Activated naive CD4-positive, alpha-beta T cell treated with anti-CD3 and anti-CD28 coated beads, Interleukin-2, amount 50 U/mL, for 72 hours (primary cell): ENCODE measurements around the gene ALPP. TPM values are rescaled to one million over a fixed set of nuclear protein-coding genes. Genes with fewer than 3 reads are reported as not detected.
A peak's percentile ranks its signal among the peaks of the same experiment; 100 is the strongest.
"Not testable (repeated sequence)": the region's sequence is repeated elsewhere in the genome, so short reads cannot be mapped to it uniquely, and the experiment has no call there.

Experiments
- ATAC-seq, 2 donors: fragments of 150-1000 bp; cut with Tn5 transposase; 2 replicates each; pipeline ENCODE4 v1.10.0; 2021; ENCODE audit warnings: mild to moderate bottlenecking in 2 of 2, moderate library complexity in 2 of 2
- DNase-seq, 2 donors: peaks; one replicate each; pipeline ENCODE4 v3.0.0; 2021 to 2022; ENCODE audit warnings: low spot score in 2 of 2
- H3K27ac Mint-ChIP-seq, 2 donors: one replicate each; pipeline ENCODE4 v1.8.0; 2022; ENCODE audit warnings: mild to moderate bottlenecking in 2 of 2, mixed read lengths in 2 of 2
- H3K36me3 Mint-ChIP-seq, 2 donors: one replicate each; pipeline ENCODE4 v1.8.0; 2022; ENCODE audit warnings: mixed read lengths in 2 of 2
- H3K9me3 Mint-ChIP-seq, 2 donors: one replicate each; pipeline ENCODE4 v1.8.0; 2022; ENCODE audit warnings: mixed read lengths in 2 of 2
- total RNA-seq, 2 donors: library from RNA; stranded (reverse); gene quantifications; one replicate each; pipeline ENCODE4 v1.2.3, GENCODE V29; 2022

The ALPP gene
- total RNA-seq, 2 donors from 2014 or later: 0.16 to 0.53 TPM

DNA sequence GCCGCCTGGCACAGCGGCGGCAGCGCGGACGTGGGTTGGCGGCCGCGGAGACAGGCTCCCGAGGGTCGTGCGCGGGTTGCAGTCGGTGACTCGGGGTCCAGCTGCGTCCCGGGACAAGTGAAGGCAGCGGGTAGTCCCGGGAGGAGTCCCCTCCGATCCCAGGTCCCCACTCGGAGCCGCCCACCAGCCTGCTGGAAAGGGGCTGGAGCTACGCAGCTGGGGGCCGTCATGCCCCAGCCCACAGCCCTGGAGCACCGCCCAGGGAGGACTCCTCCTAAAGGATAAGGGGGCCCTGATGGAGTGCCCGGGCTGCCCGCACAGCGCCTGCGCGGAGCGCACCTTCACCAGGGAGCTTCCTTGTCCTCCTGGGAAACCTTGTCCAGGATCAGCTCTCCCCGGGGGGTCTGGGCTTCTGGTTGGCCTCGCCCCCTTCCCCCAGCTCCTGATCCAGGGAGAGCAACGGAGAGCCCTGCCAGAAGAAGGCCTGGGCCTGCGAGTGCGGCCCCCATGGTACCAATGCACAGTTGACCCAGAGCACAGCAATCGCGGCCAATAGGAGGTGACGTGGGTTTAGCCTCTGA lies 25.9 kb upstream of the ALPP start:
- DNase-seq (no peak), ATAC-seq (no peak)
- no peaks in the 10 kb centered on the region for H3K9me3 Mint-ChIP-seq
- H3K27ac Mint-ChIP-seq: no peak overlapping the region
- H3K36me3 Mint-ChIP-seq: peaks cover 0 to 5% of the 10 kb centered on the region in 2 donors

DNA sequence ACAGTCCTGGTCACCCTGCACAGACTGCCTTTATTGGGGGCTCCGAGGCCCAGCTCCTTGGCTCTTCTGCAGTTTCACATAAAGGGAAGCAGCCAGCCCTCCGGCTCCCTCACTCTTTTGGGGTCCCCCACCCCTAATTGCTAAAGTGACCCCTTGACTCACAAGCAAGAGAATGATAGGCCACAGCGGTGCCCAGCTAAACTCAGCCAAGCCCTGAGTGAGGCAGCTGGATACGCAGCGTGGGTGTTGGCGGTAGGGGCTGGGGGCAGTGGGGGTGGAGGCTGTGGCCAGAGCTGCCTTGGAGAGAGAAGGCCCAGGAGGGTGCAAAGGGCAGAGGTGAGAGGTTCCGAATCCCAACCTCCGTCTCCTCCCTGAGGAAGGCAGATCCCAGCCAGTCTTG lies 25.5 kb upstream of the ALPP start:
- ATAC-seq (no peak), DNase-seq (peak in 1 of 2 donors; percentile 39)
- H3K36me3 Mint-ChIP-seq: peaks cover 0 to 5% of the 10 kb centered on the region in 2 donors
- no peaks in the 10 kb centered on the region for H3K9me3 Mint-ChIP-seq
- H3K27ac Mint-ChIP-seq: no peak overlapping the region

DNA sequence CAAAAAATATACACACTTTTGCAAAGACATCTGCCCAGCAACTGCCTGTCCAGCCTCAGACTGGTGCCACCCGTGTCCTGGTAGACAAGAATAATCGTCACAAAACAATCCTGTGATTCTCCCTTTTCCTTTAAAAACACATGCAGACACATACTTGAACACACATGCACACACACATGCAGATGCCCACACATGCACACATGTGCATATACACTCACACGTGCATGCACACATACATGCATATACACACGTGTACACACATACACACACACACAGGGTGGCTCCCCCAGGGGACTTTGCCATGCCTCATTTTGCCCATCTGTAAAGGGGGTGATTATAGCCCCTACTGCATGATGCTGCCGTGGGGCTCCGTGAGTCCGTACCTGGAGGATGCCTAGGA lies 24.9 kb upstream of the ALPP start:
- peak in 1 of 2 donors; percentile 22 for ATAC-seq
- Mint-ChIP-seq H3K36me3 (peaks cover 0 to 5% of the 10 kb centered on the region in 2 donors), H3K9me3 (no peaks in the 10 kb centered on the region), H3K27ac (no peak overlapping the region)
- DNase-seq: peak in 1 of 2 donors; percentile 9

DNA sequence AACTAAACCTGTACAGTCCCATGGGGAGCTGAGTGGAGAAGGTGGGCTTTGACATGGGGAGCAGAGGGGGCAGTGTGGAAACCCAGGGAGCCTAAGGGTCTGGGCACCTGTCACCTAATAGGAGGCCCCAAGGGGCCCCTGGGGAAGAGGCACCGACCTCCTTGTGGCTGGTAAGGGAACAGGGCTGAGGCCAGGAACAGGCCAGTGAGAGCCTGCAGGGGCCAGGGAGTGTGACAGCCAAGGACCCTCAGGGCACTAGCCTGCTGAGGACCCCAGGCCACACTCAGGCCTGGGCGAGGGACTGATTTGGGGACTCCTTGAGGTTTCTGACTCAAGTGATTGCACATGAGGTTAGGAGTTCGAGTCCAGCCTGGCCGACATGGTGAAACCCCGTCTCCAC lies 24.5 kb upstream of the ALPP start:
- Mint-ChIP-seq H3K36me3 (peaks cover 0 to 5% of the 10 kb centered on the region in 2 donors), H3K9me3 (no peaks in the 10 kb centered on the region), H3K27ac (no peak overlapping the region)
- ATAC-seq: peak in 1 of 2 donors; percentile 11
- DNase-seq: peak in 1 of 2 donors; percentile 46

DNA sequence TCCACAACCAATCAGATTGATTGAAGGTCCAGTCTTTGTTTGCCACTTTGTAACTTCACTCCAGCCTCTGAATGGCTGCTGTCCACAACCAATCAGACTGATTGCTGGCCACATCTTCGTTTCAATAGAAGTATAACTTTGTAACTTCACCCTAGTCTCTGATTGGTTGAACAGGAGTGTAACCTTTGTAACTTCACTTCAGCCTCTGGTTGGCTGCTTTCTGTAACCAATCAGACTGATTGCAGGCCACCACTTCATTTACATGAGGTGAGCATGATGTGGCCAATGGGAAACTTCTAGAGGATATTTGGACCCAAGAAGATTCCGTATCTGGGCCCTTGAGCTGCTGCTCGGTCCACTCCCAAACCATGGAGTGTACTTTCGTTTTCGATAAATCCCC lies 16.9 kb upstream of the ALPP start:
- no peak for ATAC-seq
- Mint-ChIP-seq H3K27ac (no peak overlapping the region), H3K9me3 (peaks cover 0 to 7% of the 10 kb centered on the region in 2 donors), H3K36me3 (peaks cover 0 to 1% of the 10 kb centered on the region in 2 donors)
- no peak for DNase-seq

DNA sequence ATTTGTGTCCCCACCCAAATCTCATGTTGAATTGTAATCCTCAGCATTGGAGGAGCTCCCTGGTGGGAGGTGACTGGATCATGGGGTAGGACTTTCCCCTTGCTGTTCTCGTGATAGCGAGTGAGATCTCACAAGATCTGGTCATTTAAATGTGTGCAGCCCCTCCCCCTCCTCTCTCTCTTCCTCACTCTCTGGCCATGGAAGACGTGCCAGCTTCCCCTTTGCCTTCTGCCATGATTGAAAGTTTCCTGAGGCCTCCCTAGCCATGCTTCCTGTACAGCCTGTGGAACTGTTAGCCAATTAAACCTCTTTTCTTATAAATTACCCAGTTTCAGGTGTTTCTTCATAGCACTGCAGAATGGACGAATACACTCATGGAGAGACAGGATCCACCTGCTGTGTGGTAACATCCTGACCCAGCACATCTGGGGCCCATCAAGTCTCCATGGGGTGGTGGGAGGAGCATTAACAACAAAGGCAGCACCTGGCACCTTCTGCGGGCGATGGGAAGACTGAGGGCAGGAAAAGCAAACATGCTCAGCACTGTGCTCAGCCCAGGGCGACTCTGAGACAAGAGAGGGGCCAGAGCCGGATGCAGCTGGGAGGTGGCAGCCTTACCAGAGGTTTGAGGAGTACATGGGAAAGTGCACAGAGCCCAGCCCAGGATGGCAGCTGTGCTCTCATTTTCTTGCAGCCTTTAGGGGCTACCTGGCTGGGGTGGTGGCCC lies 16.2 kb upstream of the ALPP start:
- H3K9me3 Mint-ChIP-seq: peaks cover 0 to 7% of the 10 kb centered on the region in 2 donors
- ATAC-seq: no peak
- no peaks in the 10 kb centered on the region for H3K36me3 Mint-ChIP-seq
- H3K27ac Mint-ChIP-seq: no peak overlapping the region
- no peak for DNase-seq

DNA sequence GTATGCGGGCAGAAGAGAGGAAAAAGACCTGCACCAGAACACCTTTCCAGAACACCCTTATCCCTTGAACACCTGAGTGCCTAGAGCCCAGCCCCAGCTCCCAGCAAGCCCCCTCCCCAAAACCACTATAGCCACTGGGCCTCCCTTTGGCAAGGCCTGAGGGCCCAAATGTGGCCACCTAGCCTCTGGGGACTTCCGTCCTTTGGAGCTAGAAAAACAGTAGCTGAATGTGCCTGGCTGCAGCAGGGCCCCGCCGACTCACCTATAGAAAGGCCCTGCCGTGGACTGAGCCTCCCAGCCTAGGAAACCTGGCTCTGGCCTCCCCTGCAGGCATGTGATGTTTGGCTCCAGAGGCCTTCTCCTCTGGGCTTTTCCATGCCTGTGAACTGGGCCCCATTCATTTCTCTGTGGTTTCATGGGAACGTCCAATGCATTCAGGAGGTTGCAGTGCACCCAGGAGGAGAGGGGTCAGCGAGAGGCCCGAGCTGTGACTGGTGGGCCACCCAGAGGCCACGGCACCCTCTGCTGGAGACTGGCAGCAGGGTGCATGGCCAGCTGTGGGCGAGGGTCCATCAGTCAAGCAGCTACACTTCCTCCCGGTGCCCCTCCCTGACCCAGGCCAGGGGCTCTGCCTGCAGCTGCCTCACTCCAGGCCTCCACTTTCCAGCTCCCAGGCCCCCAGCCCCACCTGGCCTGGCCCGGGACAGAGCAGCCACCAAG lies 15.3 kb upstream of the ALPP start:
- not testable (repeated sequence) for DNase-seq, H3K36me3 Mint-ChIP-seq, ATAC-seq, H3K9me3 Mint-ChIP-seq
- peak overlapping the region; percentile 85 for H3K27ac Mint-ChIP-seq

DNA sequence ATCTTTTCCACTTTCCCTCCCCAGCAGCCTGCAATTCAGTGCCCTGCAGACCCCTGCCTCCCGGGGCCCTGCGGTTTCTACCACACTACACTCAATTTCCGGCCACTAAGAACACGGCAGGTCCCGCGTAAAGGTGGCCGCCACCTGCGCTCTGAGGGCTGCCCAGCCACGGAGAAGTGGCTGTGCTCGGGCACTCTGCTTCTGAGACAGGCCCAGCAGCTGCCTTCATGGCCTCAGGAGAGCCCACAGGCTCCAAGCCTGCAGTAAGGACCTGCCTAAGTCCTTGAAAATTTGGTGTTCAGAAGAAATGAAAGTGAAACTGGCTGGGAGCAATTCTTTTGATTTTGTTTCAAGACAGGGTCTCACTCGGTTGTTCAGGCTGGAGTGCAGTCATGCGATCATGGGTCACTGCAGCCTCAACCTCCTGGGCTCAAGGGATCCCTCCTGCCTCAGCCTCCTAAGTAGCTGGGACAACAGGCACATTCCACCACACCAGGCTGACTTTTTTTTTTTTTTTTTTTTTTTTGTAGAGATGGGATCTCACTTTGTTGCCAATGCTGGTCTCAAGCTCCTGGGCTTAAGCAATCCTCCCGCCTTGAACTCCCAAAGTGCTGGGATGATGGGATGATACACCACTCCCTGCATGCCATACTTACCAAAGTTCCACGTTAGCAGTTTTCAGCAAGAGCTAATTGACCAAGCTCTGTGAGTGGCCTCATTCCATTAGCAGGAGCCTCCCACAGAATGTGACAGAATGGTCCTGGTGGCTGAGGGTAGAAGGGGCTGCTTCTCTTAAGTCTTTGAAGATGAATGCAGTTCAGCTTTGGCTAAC lies 14.6 kb upstream of the ALPP start:
- peaks cover 0 to 7% of the 10 kb centered on the region in 2 donors for H3K9me3 Mint-ChIP-seq
- H3K36me3 Mint-ChIP-seq: no peaks in the 10 kb centered on the region
- DNase-seq (peak in 1 of 2 donors; percentile 53), ATAC-seq (peak; percentile 60 to 68)
- peak overlapping the region; percentile 85 for H3K27ac Mint-ChIP-seq

DNA sequence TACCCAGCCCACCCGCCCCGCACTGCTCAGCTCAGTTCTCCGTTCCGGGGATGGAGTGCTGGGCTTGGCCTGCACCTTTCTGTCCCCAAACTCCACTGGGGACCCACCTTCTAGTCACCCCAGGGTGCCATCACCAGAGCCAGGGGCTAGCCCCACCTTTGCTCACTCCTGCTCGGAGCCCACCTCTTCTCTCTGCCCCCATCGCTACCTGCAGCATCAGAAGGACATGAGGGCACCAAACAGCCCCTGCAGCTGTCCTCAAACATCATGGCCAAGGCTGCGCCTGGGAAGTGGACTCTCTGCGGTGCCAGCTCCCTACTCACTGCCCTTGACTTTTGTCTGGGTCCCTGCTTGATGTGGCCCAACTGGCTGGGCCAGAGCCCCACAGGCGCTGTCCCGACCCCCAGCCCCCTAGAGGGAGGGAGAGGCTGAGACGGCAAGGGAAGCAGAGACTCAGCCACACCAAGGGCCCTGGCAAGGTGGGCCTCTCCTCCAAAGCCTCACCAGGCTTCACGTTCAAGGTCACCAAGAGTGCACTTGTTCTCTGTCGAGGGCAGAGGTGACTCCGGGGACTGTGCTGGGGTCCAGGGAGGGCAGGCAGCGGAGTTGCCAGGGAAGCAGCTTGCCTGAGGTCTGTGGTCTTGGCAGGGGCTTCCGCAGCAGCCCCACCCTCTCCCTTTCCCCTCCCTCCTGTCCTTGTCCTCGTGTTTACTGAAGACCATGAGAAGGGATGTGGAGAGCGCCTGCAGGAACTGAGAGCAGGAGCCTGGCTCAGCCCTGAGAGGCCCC lies 13.6 kb upstream of the ALPP start:
- ATAC-seq, H3K9me3 Mint-ChIP-seq, H3K36me3 Mint-ChIP-seq: not testable (repeated sequence)
- peak overlapping the region in 1 of 2 donors; percentile 21 for H3K27ac Mint-ChIP-seq
- peak in 1 of 2 donors; percentile 38 for DNase-seq

DNA sequence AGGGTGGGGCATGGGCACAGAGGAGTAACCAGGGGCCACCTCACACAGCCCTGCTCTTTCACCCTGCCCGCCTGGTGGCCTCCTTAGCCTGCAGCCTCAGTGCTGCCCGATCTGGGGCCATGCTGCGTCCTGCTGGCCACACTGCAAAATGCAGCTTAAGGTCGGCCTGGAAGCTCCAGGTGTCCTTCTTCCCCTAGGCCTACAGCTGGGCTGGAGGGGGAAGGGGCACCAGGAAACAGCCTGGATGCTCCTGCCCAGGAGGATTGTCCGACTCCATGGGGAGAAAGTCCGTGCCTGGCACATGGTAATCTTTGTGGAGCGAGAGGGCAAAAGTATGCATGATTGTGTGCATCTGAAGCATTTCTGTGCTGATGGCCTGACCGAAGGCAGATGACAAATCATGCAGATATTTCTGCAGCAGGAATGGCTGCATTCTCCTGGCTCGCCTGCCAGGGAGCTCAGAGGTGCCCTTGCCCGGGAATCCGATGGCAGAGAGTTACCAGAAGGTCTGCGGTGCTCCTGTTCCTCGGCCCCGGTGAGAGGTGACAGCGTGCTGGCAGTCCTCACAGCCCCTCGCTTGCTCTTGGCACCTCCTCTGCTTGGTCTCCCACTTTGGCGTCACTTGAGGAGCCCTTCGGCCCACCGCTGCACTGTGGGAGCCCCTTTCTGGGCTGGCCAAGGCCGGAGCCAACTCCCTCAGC lies 12.8 kb upstream of the ALPP start:
- DNase-seq: peak in 1 of 2 donors; percentile 49
- no peaks in the 10 kb centered on the region for H3K36me3 Mint-ChIP-seq
- ATAC-seq: peak; percentile 67 to 81

DNA sequence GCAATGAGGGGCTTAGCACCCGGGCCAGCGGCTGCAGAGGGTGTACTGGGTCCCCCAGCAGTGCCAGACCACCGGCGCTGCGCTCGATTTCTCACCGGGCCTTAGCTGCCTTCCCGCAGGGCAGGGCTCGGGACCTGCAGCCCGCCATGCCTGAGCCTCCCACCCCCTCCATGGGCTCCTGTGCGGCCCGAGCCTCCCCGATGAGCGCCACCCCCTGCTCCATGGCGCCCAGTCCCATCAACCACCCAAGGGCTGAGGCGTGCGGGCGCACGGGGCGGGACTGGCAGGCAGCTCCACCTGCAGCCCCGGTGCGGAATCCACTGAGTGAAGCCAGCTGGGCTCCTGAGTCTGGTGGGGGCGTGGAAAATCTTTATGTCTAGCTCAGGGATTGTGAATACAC lies 12.1 kb upstream of the ALPP start:
- not testable (repeated sequence) for H3K9me3 Mint-ChIP-seq, ATAC-seq, H3K27ac Mint-ChIP-seq, H3K36me3 Mint-ChIP-seq
- DNase-seq: peak in 1 of 2 donors; percentile 47

More for the DNA sequence above, 12.8 kb upstream of the ALPP start:
- peaks cover 0 to 7% of the 10 kb centered on the region in 2 donors for H3K9me3 Mint-ChIP-seq
- peak overlapping the region in 1 of 2 donors; percentile 21 for H3K27ac Mint-ChIP-seq

DNA sequence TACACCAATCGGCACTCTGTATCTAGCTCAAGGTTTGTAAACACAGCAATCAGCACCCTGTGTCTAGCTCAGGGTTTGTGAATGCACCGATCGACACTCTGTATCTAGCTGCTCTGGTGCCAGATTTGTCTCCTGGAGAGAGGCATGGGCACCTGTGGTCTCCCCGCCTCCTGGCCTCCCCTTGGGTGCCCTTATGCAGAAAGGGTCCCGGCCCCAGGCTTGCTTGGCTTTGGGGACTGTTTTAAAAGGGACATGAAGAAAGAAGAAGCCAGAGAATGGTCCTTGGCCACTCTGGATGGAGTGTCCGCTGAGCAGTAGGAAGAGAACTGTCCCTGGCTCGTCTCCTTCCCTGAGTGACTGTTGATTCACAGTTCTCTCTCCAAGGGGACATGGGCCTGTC lies 11.5 kb upstream of the ALPP start:
- ATAC-seq (no peak), DNase-seq (peak in 1 of 2 donors; percentile 16)
- Mint-ChIP-seq H3K27ac (no peak overlapping the region), H3K36me3 (no peaks in the 10 kb centered on the region), H3K9me3 (peaks cover 0 to 5% of the 10 kb centered on the region in 2 donors)

DNA sequence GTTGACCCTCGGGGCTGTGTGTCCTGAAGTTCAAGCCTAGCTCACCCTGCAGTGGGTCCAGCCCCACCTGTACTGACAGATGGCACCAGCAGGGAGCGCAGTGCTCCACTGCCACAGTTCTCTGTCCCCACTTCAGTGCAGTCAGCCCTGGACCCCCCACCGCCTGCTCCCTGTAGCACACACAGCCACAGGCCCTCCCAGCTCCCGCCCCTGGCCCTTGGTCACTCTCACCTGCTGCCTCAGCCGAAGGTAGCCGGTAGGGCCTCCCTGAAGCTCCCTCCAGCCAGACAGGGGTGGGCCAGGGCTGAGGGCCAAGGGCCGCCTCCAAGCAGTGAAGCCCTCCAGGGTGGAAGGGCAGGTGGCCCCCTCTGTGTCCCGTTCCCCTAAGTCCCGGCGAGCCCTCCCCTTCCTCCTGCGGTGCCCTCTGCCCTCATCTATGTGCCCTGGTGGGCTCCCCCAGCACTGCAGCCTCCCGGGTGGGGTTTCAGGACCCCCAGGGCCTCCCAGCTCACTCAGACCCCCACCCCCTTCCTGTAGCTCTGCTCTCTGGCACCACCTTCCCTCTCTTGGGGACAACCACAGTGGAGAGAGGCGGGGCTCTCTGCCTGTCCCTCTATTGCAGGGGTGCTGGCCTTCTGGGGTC lies 10.8 kb upstream of the ALPP start:
- ATAC-seq (no peak), DNase-seq (peak in 1 of 2 donors; percentile 49)
- Mint-ChIP-seq H3K27ac (no peak overlapping the region), H3K36me3 (no peaks in the 10 kb centered on the region), H3K9me3 (no peaks in the 10 kb centered on the region)

DNA sequence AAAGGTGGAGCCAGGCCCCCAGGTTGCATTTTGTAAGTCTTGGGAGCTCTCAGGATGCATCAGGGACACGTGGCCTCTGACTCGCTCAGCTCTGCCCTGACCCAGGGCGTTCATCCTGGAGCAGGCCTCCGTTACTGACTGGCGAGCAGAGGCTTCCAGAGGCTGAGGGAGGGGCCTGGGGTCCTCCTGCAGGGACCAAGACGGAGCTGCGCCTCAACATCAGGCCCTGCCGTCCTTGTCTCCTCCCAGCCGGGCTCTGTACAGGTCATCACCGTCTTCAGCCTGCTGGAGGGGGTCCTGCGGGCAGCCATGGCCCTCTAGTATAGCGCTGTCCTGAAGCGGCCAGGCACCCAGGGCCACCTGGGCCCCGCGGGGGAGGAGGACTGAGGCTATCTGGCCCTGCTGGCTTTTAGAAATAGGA lies 10.2 kb upstream of the ALPP start:
- Mint-ChIP-seq H3K9me3 (no peaks in the 10 kb centered on the region), H3K27ac (no peak overlapping the region), H3K36me3 (no peaks in the 10 kb centered on the region)
- no peak for ATAC-seq
- peak in 1 of 2 donors; percentile 51 for DNase-seq
